ENCODE data around the gene CHAT.

The CHAT gene

GRCh38 chr10:49627644-49628247, 13.9 kb downstream of the CHAT start:
- FAIRE-seq (no peak), DNase-seq (ENCODE audit: low spot score) (no peak)

GRCh38 chr10:49628599-49628998, 14.8 kb downstream of the CHAT start:
- FAIRE-seq (no peak), DNase-seq (ENCODE audit: low spot score) (no peak)

- DNase-seq (ENCODE audit: low spot score), result no peak
- FAIRE-seq, result no peak
Measured at GRCh38 chr10:49629431-49629881, 15.6 kb downstream of the CHAT start.

GRCh38 chr10:49631975-49632374, 18.1 kb downstream of the CHAT start:
- no peak for FAIRE-seq
- no peak for DNase-seq (ENCODE audit: low spot score)

GRCh38 chr10:49632406-49633317, 18.8 kb downstream of the CHAT start:
- no peak for DNase-seq (ENCODE audit: low spot score)
- no peak for FAIRE-seq

- DNase-seq (ENCODE audit: low spot score) (no peak), FAIRE-seq (no peak)
Measured at GRCh38 chr10:49633327-49634068, 19.7 kb downstream of the CHAT start.

GRCh38 chr10:49634069-49634660, 20.3 kb downstream of the CHAT start:
- DNase-seq (ENCODE audit: low spot score) (no peak), FAIRE-seq (no peak)

GRCh38 chr10:49642311-49642710, 28.5 kb downstream of the CHAT start:
- FAIRE-seq (no peak), DNase-seq (ENCODE audit: low spot score) (no peak)

GRCh38 chr10:49643241-49644034, 29.6 kb downstream of the CHAT start:
- no peak for DNase-seq (ENCODE audit: low spot score)
- no peak for FAIRE-seq

- no peak for DNase-seq (ENCODE audit: low spot score)
- no peak for FAIRE-seq
Measured at GRCh38 chr10:49644035-49644646, 30.3 kb downstream of the CHAT start.

GRCh38 chr10:49645417-49645816, 31.6 kb downstream of the CHAT start:
- no peak for FAIRE-seq
- no peak for DNase-seq (ENCODE audit: low spot score)

GRCh38 chr10:49645871-49646870, 32.3 kb downstream of the CHAT start:
- no peak for FAIRE-seq
- no peak for DNase-seq (ENCODE audit: low spot score)

GRCh38 chr10:49647554-49647953, 33.7 kb downstream of the CHAT start:
- DNase-seq (ENCODE audit: low spot score), result no peak
- no peak for FAIRE-seq

GRCh38 chr10:49647985-49648795, 34.4 kb downstream of the CHAT start:
- FAIRE-seq (no peak), DNase-seq (ENCODE audit: low spot score) (no peak)

- FAIRE-seq, result no peak
- no peak for DNase-seq (ENCODE audit: low spot score)
Measured at GRCh38 chr10:49649294-49649693, 35.5 kb downstream of the CHAT start.

GRCh38 chr10:49649936-49650723, 36.3 kb downstream of the CHAT start:
- DNase-seq (ENCODE audit: low spot score) (no peak), FAIRE-seq (no peak)

- no peak for FAIRE-seq
- no peak for DNase-seq (ENCODE audit: low spot score)
Measured at GRCh38 chr10:49650724-49651034, 36.8 kb downstream of the CHAT start.

All from RCC 7860 (cell line).